Epithelial cell of esophagus (primary cell): ENCODE results near the gene COIL.

Experiments used
- DNase-seq: peaks from one replicate; pipeline ENCODE4 v3.0.0; 2010; ENCODE audit warnings: low read depth
- H3K4me3 ChIP-seq: 2 replicates; pipeline ENCODE4 v1.5.1; 2011; ENCODE audit warnings: mild to moderate bottlenecking, low read length, control low read depth
- TF ChIP-seq, protein P1 (sequence below): IDR thresholded peaks from 2 replicates; pipeline ENCODE4 v1.5.1; 2011; ENCODE audit warnings: low read depth, mild to moderate bottlenecking, low read length, control low read depth, inconsistent platforms; ENCODE audit not compliant: insufficient read depth; ENCODE audit errors: missing control alignments

The COIL gene

DNA sequence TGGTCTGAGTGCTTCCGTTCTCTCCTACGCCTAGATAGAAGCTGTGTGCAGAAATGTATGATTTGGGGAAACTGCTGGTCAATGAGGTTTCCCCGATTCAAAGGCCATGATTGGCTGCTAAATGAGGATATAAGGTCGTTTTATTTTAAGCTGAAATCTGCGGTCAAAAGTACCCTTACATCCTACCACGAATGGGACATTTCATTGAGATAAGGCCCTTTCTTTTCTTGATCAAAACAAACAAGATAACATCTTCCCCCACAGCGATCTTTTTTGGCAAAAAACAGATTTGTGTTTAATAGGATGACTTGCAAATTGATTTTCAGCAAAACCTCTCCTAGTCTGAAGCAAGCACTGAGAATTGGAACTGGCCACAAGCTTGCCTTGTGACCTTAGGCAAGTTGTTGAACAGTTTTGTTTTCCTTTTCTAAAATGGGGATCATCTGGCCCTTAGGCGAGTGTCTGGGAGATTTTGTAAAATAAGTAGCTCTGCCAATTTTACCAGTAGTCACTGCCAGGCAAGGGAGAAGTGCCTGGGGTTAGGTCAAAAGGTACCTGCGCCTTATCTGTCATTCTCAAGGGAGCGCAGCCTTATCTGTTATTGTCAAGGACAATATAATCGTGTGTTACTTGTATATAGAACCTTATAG is 17.7 kb upstream of the COIL start:
- DNase-seq, result no peak
- TF ChIP-seq, protein P1, sequence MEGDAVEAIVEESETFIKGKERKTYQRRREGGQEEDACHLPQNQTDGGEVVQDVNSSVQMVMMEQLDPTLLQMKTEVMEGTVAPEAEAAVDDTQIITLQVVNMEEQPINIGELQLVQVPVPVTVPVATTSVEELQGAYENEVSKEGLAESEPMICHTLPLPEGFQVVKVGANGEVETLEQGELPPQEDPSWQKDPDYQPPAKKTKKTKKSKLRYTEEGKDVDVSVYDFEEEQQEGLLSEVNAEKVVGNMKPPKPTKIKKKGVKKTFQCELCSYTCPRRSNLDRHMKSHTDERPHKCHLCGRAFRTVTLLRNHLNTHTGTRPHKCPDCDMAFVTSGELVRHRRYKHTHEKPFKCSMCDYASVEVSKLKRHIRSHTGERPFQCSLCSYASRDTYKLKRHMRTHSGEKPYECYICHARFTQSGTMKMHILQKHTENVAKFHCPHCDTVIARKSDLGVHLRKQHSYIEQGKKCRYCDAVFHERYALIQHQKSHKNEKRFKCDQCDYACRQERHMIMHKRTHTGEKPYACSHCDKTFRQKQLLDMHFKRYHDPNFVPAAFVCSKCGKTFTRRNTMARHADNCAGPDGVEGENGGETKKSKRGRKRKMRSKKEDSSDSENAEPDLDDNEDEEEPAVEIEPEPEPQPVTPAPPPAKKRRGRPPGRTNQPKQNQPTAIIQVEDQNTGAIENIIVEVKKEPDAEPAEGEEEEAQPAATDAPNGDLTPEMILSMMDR, result no peak
- peak overlapping the region; percentile 63 for H3K4me3 ChIP-seq

DNA sequence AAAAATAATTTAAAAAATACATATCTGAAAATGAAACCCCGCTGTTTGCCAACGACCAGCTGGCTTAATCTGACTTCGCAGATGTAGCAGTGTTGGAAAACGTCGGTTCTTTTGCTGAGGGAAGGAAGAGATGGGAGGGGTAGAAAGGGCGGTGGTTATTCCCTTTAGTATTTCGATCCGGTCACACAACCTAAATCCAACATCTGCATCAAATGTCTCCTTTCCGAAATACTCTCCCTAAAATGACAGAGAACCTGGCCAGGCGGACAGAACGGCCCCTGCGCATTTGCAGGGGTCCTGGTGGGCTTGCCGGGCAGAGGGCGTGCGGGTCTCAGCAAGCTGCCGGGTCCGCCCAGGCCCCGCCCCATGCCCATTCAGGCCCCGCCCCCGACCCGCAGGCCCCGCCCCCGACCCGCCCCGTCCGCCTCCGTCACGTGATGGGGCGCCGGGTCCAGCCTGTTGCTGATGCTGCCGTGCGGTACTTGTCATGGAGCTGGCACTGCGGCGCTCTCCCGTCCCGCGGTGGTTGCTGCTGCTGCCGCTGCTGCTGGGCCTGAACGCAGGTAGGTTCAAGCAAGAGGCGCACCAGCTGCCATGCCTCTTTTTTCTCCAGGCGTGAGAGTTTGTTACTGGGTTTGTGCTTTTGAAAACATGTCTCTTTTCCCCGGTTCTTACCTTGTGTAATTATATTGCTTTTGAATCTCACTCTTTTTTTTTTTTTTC is 17.0 kb upstream of the COIL start, which contains the start of gene SCPEP1:
Gene SCPEP1 (plus strand): TSS at position 459 of the 723 bp plus-strand sequence. CDS start 29 bp downstream, at position 488.
- H3K4me3 ChIP-seq, result peak within 1 kb of the TSS; percentile 63
- TF ChIP-seq, protein P1, result no peak

DNA sequence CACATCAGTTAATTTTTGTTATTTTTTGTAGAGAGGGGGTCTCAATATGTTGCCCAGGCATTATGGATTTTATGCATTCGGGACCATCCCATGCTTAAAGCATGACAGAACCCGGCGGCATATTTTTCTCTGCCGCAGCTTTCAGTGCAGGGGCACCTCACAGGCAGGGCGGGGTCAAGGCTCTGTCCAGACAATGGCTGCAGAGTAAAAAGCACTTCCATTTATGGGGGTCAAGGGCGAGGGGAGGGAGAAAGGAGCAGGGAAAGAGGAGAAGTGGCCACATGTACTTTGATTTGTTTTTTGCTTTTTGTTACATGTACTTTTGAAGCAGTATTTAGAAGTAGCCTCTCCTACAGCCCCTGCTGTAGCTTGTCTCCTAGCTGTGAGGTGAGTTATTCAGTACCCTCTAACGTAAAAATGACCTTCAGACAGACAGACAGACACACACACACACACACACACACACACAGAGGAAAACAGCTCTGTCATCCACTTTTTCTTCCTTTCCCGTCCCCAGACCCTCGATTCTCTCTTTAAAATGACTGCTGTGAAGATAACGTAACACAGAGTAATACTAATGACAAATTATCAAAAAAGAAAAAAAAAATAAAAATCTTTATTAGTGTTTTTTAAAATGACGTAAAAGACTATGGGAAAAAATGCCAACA is 16.2 kb upstream of the COIL start:
- peak overlapping the region; percentile 63 for H3K4me3 ChIP-seq
- TF ChIP-seq, protein P1, result no peak
- no peak for DNase-seq

More for the DNA sequence above, 17.0 kb upstream of the COIL start, which contains the start of gene SCPEP1:
- DNase-seq, result peak; percentile 87

DNA sequence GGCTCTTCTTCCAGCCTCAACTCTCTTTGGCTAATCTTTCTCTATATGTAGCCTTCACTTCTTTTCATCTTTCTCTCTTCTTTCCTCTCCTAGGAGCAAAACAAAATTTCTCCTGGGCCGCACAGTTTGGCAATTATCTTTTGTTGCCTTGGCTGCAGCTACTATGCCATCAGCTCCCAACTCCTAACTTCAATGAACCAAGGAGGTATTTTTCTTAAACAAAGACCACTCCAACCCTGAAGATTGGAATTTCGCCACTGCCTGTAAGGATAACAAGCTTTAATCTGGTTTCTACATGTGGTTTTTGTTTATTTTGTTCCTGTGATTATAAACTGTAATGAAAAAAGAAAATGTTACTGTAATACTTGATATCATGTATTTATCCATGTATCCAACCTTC is 14.8 kb upstream of the COIL start:
- no peak for DNase-seq
- H3K4me3 ChIP-seq, result no peak overlapping the region
- TF ChIP-seq, protein P1, result no peak

DNA sequence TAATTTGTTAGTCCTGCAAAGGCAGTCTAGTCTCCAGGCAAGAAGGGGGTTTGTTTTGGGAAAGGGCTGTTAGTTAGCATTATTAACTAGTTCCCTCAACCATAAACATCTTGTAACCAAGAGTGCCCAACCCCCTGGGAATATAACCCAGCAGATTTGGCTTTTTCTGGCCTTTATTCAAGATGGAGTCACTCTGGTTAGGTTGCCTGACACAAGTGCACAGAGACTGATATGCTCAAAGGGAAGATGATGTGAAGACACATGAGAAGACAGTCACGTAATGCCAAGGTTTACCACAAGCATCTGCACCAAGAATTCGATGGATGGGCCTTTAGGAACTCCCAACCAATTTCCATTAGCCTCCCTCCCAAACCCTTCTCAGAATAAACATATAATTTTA is 13.2 kb upstream of the COIL start:
- DNase-seq, result no peak
- TF ChIP-seq, protein P1, result no peak
- no peak overlapping the region for H3K4me3 ChIP-seq

DNA sequence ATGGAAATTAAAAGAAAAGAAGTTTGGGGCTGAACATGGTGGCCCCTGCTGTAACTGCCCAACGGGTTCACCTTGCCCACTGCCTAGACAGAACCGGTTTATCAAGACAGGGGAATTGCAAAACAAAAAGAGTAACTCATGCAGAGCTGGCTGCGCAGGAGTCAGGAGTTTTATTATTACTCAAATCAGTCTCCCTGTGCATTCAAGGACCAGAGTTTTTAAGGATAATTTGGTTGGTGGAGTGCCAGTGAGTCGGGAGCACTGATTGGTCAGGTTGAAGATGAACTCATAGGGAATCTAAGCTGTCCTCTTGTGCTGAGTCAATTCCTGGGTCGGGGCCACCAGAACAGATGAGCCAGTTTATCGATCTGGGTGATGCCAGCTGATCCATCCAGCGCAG is 12.7 kb upstream of the COIL start:
- no peak overlapping the region for H3K4me3 ChIP-seq
- TF ChIP-seq, protein P1, result no peak
- DNase-seq, result peak; percentile 91
